ENCODE measurements around the gene TRAP1.
"Not testable (repeated sequence)": the region's sequence is repeated elsewhere in the genome, so short reads cannot be mapped to it uniquely, and the experiment has no call there.

Gene TRAP1

DNA sequence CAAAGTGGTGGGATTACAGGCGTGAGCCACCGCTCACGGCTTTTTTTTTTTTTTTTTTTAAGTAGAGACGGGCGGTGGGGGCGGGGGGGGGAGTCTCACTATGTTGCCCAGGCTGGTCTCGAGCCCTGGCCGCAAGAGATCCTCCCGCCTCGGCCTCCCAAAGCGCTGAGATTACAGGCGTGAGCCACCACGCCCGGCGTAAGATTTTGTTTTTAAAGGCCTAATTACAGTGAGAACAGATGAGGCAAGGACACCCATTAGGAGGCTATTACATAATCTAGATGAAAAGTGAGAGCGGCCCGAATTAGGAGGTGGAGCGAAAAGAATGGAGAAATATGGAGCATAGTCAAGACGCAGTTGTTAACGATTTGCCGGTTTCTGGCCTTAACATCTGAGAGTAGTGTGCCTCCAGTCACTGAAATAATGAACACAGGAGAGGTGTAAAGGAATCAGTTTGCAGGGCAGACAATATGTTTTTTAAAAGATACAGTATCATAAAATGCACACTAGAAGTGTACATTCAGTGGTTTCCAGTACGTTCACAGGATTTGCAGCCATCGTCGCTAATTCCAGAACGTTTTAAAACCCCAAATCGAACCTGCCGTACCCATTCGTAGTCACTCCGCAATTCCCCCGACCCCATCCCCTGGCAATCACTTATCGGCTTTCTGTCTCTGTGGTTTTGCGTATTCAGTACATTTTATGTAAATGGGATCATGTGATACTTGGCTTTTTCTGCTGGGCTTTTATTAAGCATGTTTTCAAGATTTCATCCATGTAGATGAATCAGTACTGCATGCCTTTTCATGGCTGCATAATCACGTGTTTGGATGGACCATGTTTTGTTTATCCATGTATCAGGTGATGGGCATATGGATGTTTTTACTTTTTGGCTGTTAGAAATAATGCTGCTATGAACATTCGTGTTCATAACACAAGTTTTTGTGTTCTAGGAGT, 104.5 kb downstream of the TRAP1 start:
- no peak for DNase-seq (ENCODE audit: low read depth)

DNA sequence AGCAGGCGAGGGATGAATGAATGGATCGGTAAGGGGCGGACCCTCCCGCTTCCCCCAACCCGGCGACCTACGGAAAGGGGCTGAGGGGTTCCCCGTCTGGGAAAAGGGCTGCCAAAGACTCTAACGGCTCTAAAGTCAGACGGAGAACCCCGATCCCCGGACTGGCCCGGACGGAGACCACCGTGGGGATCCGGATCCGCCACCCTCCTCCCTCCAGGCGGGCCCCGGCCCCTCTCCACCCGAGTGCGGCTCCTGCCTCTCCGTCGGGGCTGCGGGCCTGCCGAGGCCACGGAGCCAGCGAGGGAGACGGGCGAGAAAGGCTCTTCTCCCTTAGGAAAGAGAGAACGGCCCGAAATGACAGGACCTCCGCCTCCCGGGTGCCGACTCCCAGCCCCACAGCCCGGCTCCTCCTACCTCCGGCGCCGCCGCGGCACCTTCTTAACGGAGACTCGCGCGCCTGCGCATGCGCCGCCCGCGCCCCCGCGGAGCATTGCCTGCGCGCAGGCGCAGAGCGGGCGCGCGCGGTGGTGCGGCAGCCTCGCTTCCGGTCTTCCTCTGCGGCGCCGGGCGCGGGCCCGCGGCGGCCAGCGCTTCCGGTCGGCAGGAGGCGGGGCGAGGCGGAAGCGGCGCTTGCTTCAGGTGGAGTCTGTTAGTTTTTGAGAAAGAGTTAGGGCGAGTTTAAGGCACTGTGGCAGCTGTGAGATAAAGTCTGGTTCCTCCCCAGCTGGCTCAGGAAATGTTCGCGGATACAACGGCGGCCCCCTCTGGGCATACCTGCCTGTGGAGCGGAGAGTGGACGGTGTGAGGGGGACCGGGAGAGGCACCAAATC, 106.0 kb downstream of the TRAP1 start, which contains the start of gene SLX4:
TSS of gene SLX4 (minus strand) at position 461 of the 830 bp plus-strand sequence. CDS start 2,642 bp downstream, outside the sequence.
- DNase-seq (ENCODE audit: low read depth) = peak; percentile 76

DNA sequence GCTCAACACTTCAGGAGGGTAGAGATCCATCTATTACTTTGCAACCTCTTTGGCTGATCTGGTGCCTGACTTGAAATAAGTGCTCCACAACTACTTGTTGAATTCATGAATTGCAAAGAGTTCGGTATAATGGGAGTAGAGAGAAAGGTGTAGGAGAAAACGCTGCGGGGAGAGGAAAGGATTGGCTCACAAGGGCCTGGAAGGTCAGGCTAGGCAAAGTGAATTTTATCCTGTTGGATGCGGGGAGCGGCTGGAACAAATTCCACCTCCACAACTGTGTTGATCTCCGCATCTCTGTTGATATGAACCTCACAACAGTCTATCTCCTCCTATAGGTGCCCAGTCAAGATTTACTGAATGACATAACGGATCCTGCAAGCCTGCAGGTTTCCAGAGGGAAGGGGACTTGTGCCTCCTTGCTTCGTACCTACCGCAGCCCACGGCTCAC, 106.6 kb downstream of the TRAP1 start:
- no peak for DNase-seq (ENCODE audit: low read depth)

DNA sequence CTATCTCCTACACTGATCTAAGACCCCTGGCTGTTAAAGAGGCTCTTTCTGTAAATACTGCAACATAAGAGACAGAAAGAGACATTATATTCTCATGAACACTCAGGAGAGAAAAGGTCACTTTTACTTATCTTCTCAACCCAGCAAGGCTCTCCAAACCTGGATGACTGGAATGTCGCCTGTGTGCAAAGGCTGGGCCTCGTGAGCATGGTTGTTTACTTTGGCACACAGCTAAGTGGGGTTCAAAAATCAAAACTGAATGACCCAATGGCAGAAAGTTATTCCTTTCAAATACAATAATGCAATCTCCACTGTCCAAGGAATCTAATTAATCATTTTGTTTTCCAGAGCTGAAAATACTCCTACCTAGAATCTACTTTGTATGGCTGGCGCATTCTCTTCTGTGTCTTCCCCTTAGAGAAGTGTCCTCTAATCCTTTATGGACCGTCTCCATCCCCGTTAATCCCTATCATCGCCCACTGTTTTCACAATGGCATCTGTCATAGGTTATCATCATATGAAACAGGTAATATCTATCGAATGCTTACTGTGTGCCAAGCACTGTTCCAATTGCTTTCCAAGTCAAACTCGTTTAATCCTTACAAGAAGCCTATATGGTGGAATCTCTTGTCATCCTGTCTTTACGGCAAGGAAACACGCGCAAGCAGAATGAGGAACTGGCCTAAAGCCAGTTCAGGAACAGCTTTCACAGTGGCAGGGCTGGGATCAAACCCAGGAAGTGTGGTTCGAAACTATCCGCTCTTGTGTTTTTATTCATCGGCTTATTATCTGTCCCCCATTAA, 107.2 kb downstream of the TRAP1 start:
- DNase-seq (ENCODE audit: low read depth) = no peak

DNA sequence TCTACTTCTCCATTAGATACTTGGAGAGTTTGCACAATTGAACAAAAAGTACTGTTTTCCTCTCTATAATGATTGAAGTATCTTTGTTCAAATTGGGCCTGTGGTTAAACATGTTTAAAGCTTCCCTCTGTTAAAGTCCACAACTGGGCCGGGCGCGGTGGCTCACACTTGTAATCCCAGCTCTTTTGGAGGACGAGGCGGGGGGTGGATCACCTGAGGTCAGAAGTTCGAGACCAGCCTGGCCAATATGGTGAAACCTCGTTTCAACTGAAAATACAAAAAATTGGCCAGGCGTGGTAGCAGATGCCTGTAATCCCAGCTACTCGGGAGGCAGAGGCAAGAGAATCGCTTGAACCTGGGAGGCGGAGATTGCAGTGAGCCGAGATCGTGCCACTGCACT, 108.3 kb downstream of the TRAP1 start:
- not testable (repeated sequence) for DNase-seq (ENCODE audit: low read depth)

DNA sequence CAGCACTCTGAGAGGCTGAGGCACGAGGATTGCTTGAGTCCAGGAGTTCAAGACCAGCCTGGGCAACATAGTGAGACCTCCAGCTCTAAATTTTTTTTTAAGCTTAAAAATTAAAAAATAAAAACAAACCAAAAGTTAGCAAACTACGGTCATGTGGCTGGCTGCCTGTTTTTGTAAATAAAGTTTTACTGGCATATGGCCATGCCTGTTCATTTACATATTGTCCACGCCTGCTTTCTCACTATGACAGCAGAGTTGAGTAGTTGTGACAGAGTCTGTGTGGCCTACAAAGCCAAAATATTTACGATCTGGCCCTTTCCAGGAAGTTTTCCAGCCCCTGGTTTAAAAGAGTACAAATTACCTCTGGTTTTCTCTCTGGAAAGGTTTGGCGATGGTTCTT, 109.3 kb downstream of the TRAP1 start:
- DNase-seq (ENCODE audit: low read depth) = no peak

Measured in amniotic epithelial cell (primary cell).